ENCODE results near the gene SNCB. TPM values are rescaled to one million over a fixed set of nuclear protein-coding genes. Genes with fewer than 3 reads are reported as not detected.

Gene SNCB
- total RNA-seq (2012; rRNA removed) (not detected in 2 replicates), polyA plus RNA-seq (2012; rRNA removed) (0.40 and 0.41 TPM in 2 replicates), Bru-seq, nascent RNA (not detected), BruChase-seq, experiment 1, labeled RNA remaining after a 6-hour chase (not detected), BruChase-seq, experiment 2, labeled RNA remaining after a 2-hour chase (not detected)
- polyA plus RNA-seq (2012; cell fraction: cytosol; rRNA removed): 0.52 and 0.58 TPM in 2 replicates
- 0.51 and 0.54 TPM in 2 replicates for polyA plus RNA-seq (2012; cell fraction: nucleus; rRNA removed; ENCODE audit: low replicate concordance)
- long read RNA-seq: 0 reads

- BruUV-seq (replicated peaks): no TSS peak
- Histone ChIP-seq H2BK15ac (ENCODE audit: low read depth, low read length) (no peak within 1 kb of the TSS), H4K8ac (ENCODE audit: low read depth in 2 of 2, low read length in 2 of 2) (no peak within 1 kb of the TSS), H3K4me1 (ENCODE audit: control insufficient read depth, insufficient read depth, low read length) (peaks cover 2% of the 10 kb centered on the region; the same call in 1 of the 2 replicates), H3K9me3 (ENCODE audit: control insufficient read depth, insufficient read depth, low read length) (no peaks in the 10 kb centered on the region), H2BK120ac (ENCODE audit: low read depth, low read length) (no peak within 1 kb of the TSS), H4K5ac (ENCODE audit: low read depth, low read length) (no peak within 1 kb of the TSS), H3K56ac (ENCODE audit: extremely low read depth, insufficient read depth, low read length) (no peak within 1 kb of the TSS), H3K79me1 (ENCODE audit: low read depth in 1 of 2, low read length in 2 of 2) (no peaks in the 10 kb centered on the region), H2AFZ (replicated peaks; ENCODE audit: low read length, poor library complexity) (peak within 1 kb of the TSS; percentile 82), H3K14ac (replicated peaks; ENCODE audit: low read depth, low read length) (no peak within 1 kb of the TSS; the same call in 1 of the 2 replicates), H3K36me3 (ENCODE audit: control insufficient read depth, insufficient read depth, low read length) (no peaks in the 10 kb centered on the region), H3K4me3 (ENCODE audit: insufficient read depth, low read depth, low read length) (peak within 1 kb of the TSS; percentile 26), H2BK20ac (ENCODE audit: low read depth, low read length) (no peak within 1 kb of the TSS), H4K20me1 (ENCODE audit: insufficient read depth, low read length) (no peaks in the 10 kb centered on the region; the same call in 1 of the 2 replicates), H4K91ac (ENCODE audit: insufficient read depth, low read depth, low read length) (no peak within 1 kb of the TSS), H3K23ac (ENCODE audit: low read depth, low read length) (peak within 1 kb of the TSS; percentile 35; the same call in 1 of the 2 replicates), H2AK9ac (replicated peaks; ENCODE audit: low read depth, low read length, poor library complexity) (peak within 1 kb of the TSS; percentile 55), H3K4me2 (ENCODE audit: low read depth, low read length) (peak within 1 kb of the TSS; percentile 87), H3K4ac (ENCODE audit: low read depth, low read length) (no peak within 1 kb of the TSS), H3K9me1 (ENCODE audit: insufficient read depth, low read length) (peaks cover 3% of the 10 kb centered on the region; the same call in 1 of the 2 replicates), H2BK5ac (ENCODE audit: low read depth, low read length, poor library complexity, severe bottlenecking) (no peak within 1 kb of the TSS), H3K27me3 (ENCODE audit: control insufficient read depth, insufficient read depth, low read length) (peaks cover 73% of the 10 kb centered on the region), H3K9ac (ENCODE audit: low read depth, low read length) (no peak within 1 kb of the TSS), H3K18ac (ENCODE audit: low read depth, low read length) (no peak within 1 kb of the TSS), H2AK5ac (ENCODE audit: low read depth, low read length) (no peak within 1 kb of the TSS), H3K27ac (ENCODE audit: insufficient read depth, low read length) (no peak within 1 kb of the TSS)
- ChIA-PET POLR2A (ENCODE audit: unreplicated experiment) (interaction anchor here (0.6 kb wide), 1 partner anchor 233 kb away, joined by 3 read pairs; no protein-coding TSS in a partner anchor), CTCF (interaction anchor here (0.6 to 1.9 kb wide), 5 partner anchors 17 to 1607 kb away, joined by 3 to 7 read pairs (median 4); partner anchors contain the start of gene TSPAN17)
- dilution Hi-C loops (cut with HindIII; ENCODE audit: low sequenced_read_pairs, unreplicated experiment) (no loop called here), in situ Hi-C loops (cut with MboI; ENCODE audit: low sequenced_read_pairs) (loop anchor here (10.0 kb wide), 1 partner anchor 55 kb away; no protein-coding TSS in a partner anchor), intact Hi-C loops (cut with micrococcal nuclease) (no loop called here)
- peak; percentile 94 for ATAC-seq (ENCODE audit: low read depth)
- no peak for TF ChIP-seq NFE2L2 (IDR thresholded peaks at IDR 0.05; ENCODE audit: low read depth, low read length)
- TF ChIP-seq MAZ (IDR thresholded peaks at IDR 0.05; ENCODE audit: borderline replicate concordance, low read depth, low read length): peak; percentile 48; the same call in 1 of the 2 replicates
- DNase-seq: no peak
- 1% methylated on average over 43 of the region's 94 CpGs; no CpG with 5 or more reads in 1 of the 2 experiments for WGBS, 2 experiments (ENCODE audit: extremely low coverage in 2 of 2, insufficient read length in 1 of 2)
Observed at GRCh38 chr5:176629853-176630680, at the start of gene SNCB, which contains the start of gene EIF4E1B. Gene SNCB (minus strand): TSS chr5:176630534. CDS start chr5:176629654, 880 bp downstream. Gene EIF4E1B (plus strand): TSS chr5:176630675. CDS start chr5:176642788, 12,113 bp downstream.

Measured in IMR-90 (cell line).